ENCODE data around the gene CNPPD1. TPM values are rescaled to one million over a fixed set of nuclear protein-coding genes. Genes with fewer than 3 reads are reported as not detected.

The CNPPD1 gene
- total and polyA plus RNA-seq, 11 donors = 37.3 to 118 (median 57.2) TPM

GRCh38 chr2:219177552-219178376, 1.0 kb upstream of the CNPPD1 start, which contains the start of gene RETREG2:
RETREG2 (plus strand) TSS chr2:219178275; CDS start chr2:219178353, 78 bp downstream.
- H3K27ac ChIP-seq = peak within 1 kb of the TSS; percentile 96 to 100 (median 98)
- WGBS, 4 donors = 0 to 1% (median 1%) methylated on average over 16 to 67 of the region's 67 CpGs
- intact Hi-C loops (cut with DNase I) = loop anchor here in 8 of 10 donors (1.0 to 10.0 kb wide), 13 partner anchors 17 to 893 kb away; partner anchors contain the start of genes DNAJB2 (in 5 of the 8), ABCB6 (in 3 of the 8), DNPEP (in 3 of the 8) and ZFAND2B (in 3 of the 8)
- TF ChIP-seq CTCF (IDR thresholded peaks at IDR 0.05) (peak in 10 of 12 donors; percentile 11 to 67 (median 50)), POLR2A (IDR thresholded peaks at IDR 0.05) (peak; percentile 33 to 94)
- H3K9me3 ChIP-seq = no peaks in the 10 kb centered on the region
- H3K36me3 ChIP-seq = peaks cover 0 to 63% (median 59%) of the 10 kb centered on the region in 9 donors
- no peaks in the 10 kb centered on the region for H3K27me3 ChIP-seq
- DNase-seq (peak; percentile 86 to 93 (median 89)), ATAC-seq (peak; percentile 71 to 86 (median 78))
- peaks cover 5 to 54% (median 27%) of the 10 kb centered on the region in 12 donors for H3K4me1 ChIP-seq
- peak within 1 kb of the TSS; percentile 58 to 99 (median 92) for H3K4me3 ChIP-seq

GRCh38 chr2:219175928-219176817, 552 bp downstream of the CNPPD1 start:
- intact Hi-C loops (cut with DNase I) = loop anchor here in 8 of 10 donors (2.0 to 10.0 kb wide), 11 partner anchors 15 to 891 kb away; partner anchors contain the start of genes DNAJB2 (in 5 of the 8), ABCB6 (in 3 of the 8), DNPEP (in 3 of the 8) and ANKZF1 (in 2 of the 8)
- peak; percentile 10 to 52 (median 38) for ATAC-seq
- H3K27me3 ChIP-seq = no peaks in the 10 kb centered on the region
- H3K9me3 ChIP-seq = no peaks in the 10 kb centered on the region
- peak in 7 of 12 donors; percentile 9 to 34 (median 30) for TF ChIP-seq CTCF (IDR thresholded peaks at IDR 0.05)
- no peak for TF ChIP-seq POLR2A (IDR thresholded peaks at IDR 0.05)
- DNase-seq = peak; percentile 44 to 70 (median 62)
- H3K27ac ChIP-seq = peak overlapping the region; percentile 96 to 100 (median 98)
- WGBS, 4 donors = 3 to 5% (median 3%) methylated on average over 16 to 45 of the region's 45 CpGs
- H3K4me1 ChIP-seq = peaks cover 7 to 54% (median 30%) of the 10 kb centered on the region in 12 donors
- H3K4me3 ChIP-seq = peak overlapping the region; percentile 58 to 99 (median 92)
- peaks cover 0 to 60% (median 54%) of the 10 kb centered on the region in 9 donors for H3K36me3 ChIP-seq

GRCh38 chr2:219175486-219175885, 1.2 kb downstream of the CNPPD1 start:
- H3K4me1 ChIP-seq = peaks cover 7 to 57% (median 36%) of the 10 kb centered on the region in 12 donors
- peaks cover 0 to 56% (median 47%) of the 10 kb centered on the region in 9 donors for H3K36me3 ChIP-seq
- WGBS, 4 donors = 81 to 86% (median 83%) methylated on average over 7 of the region's 7 CpGs
- TF ChIP-seq POLR2A (IDR thresholded peaks at IDR 0.05) (no peak), CTCF (IDR thresholded peaks at IDR 0.05) (no peak)
- ATAC-seq = no peak
- H3K9me3 ChIP-seq = no peaks in the 10 kb centered on the region
- DNase-seq = no peak
- peak overlapping the region in 7 of 12 donors; percentile 96 to 100 (median 99) for H3K27ac ChIP-seq
- intact Hi-C loops (cut with DNase I) = loop anchor here in 8 of 10 donors (5.0 to 10.0 kb wide), 7 partner anchors 42 to 891 kb away; partner anchors contain the start of genes ABCB6 (in 3 of the 8), DNAJB2 (in 3 of the 8), DNPEP (in 3 of the 8) and ANKZF1 (in 1 of the 8)
- H3K4me3 ChIP-seq = peak overlapping the region in 9 of 12 donors; percentile 75 to 99 (median 94)
- no peaks in the 10 kb centered on the region for H3K27me3 ChIP-seq

Data from heart left ventricle (tissue), 16 donors.